NT2/D1 (cell line): Measurements from ENCODE around the gene COMTD1.

Experiments used
- SUZ12 ChIP-seq: IDR thresholded peaks from 2 replicates; pipeline ENCODE4 v1.6.1; 2011; ENCODE audit not compliant: insufficient read length, insufficient read depth; ENCODE audit errors: extremely low read depth
- YY1 ChIP-seq: IDR thresholded peaks from 2 replicates; pipeline ENCODE4 v1.6.1; 2011; ENCODE audit not compliant: insufficient read length, insufficient read depth

GRCh38 chr10:75228834-75229233, 6.9 kb downstream of the COMTD1 start:
- TF ChIP-seq SUZ12 (no peak), YY1 (no peak)
